ENCODE measurements around the gene SNX13. TPM values are rescaled to one million over a fixed set of nuclear protein-coding genes. Genes with fewer than 3 reads are reported as not detected.

The SNX13 gene
- total and polyA plus RNA-seq, 2 of the 4 experiments (the other 2 are of a cell fraction) = 9.0 to 24.9 TPM

- H3K79me1 ChIP-seq (ENCODE audit: low read depth in 1 of 2, low read length in 2 of 2) = peaks cover 13 to 20% of the 10 kb centered on the region in 2 experiments
- TF ChIP-seq ELK1 (IDR thresholded peaks at IDR 0.05; ENCODE audit: borderline replicate concordance, low read depth, low read length) (no peak), CHD1 (IDR thresholded peaks at IDR 0.05; ENCODE audit: low read depth, low read length) (no peak)
- ChIA-PET CTCF (no interaction called here), POLR2A (ENCODE audit: unreplicated experiment) (no interaction called here)
- no peak overlapping the region for H2BK5ac ChIP-seq (ENCODE audit: low read depth, low read length, poor library complexity, severe bottlenecking)
- H3K4me1 ChIP-seq (ENCODE audit: control insufficient read depth, insufficient read depth, low read length) = no peaks in the 10 kb centered on the region
- H2BK15ac ChIP-seq (ENCODE audit: low read depth, low read length) = no peak overlapping the region
- no peak overlapping the region for H3K14ac ChIP-seq (replicated peaks; ENCODE audit: low read depth, low read length)
- DNase-seq (no peak), ATAC-seq (ENCODE audit: low read depth) (no peak)
- intact Hi-C loops (cut with micrococcal nuclease) (no loop called here), in situ Hi-C loops (cut with MboI; ENCODE audit: low sequenced_read_pairs) (no loop called here), dilution Hi-C loops (cut with HindIII; ENCODE audit: low sequenced_read_pairs, unreplicated experiment) (no loop called here)
- no peak overlapping the region for H2AK5ac ChIP-seq (ENCODE audit: low read depth, low read length)
- WGBS, 2 experiments (ENCODE audit: extremely low coverage in 2 of 2, insufficient read length in 1 of 2) = no CpG with 5 or more reads among the region's 2 CpGs
- H2BK120ac ChIP-seq (ENCODE audit: low read depth, low read length) = no peak overlapping the region
- BruUV-seq (replicated peaks) = no TSS peak
- no peaks in the 10 kb centered on the region for H3K9me1 ChIP-seq (ENCODE audit: insufficient read depth, low read length)
- H3K56ac ChIP-seq (ENCODE audit: extremely low read depth, insufficient read depth, low read length) = no peak overlapping the region
- H4K91ac ChIP-seq (ENCODE audit: insufficient read depth, low read depth, low read length) = no peak overlapping the region
- H3K9me3 ChIP-seq (ENCODE audit: control insufficient read depth, insufficient read depth, low read length) = no peaks in the 10 kb centered on the region
- H3K4me2 ChIP-seq (ENCODE audit: low read depth, low read length) = no peak overlapping the region
- H3K4me3 ChIP-seq (ENCODE audit: insufficient read depth, low read depth, low read length) = no peak overlapping the region
- no peak overlapping the region for H3K27ac ChIP-seq (ENCODE audit: insufficient read depth, low read length)
- no peak overlapping the region for H3K23ac ChIP-seq (ENCODE audit: low read depth, low read length)
- H2AFZ ChIP-seq (replicated peaks; ENCODE audit: low read length, poor library complexity) = no peak overlapping the region
- H2AK9ac ChIP-seq (replicated peaks; ENCODE audit: low read depth, low read length, poor library complexity) = no peak overlapping the region
- 0 out of 2 replicates have a peak, but pooled peaks cover 3% of the 10 kb centered on the region for H4K20me1 ChIP-seq (ENCODE audit: insufficient read depth, low read length)
- H3K18ac ChIP-seq (ENCODE audit: low read depth, low read length) = no peak overlapping the region
- no peak overlapping the region for H2BK20ac ChIP-seq (ENCODE audit: low read depth, low read length)
- H3K36me3 ChIP-seq (ENCODE audit: control insufficient read depth, insufficient read depth, low read length) = no peaks in the 10 kb centered on the region
- no peak overlapping the region for H3K9ac ChIP-seq (ENCODE audit: low read depth, low read length)
- H3K27me3 ChIP-seq (ENCODE audit: control insufficient read depth, insufficient read depth, low read length) = no peaks in the 10 kb centered on the region
- no peak overlapping the region for H4K5ac ChIP-seq (ENCODE audit: low read depth, low read length)
- no peak overlapping the region for H3K4ac ChIP-seq (ENCODE audit: low read depth, low read length)
- H4K8ac ChIP-seq (ENCODE audit: low read depth in 2 of 2, low read length in 2 of 2) = no peak overlapping the region
Measured at GRCh38 chr7:17943006-17943405, 2.7 kb upstream of the SNX13 start.
